ENCODE results near the gene RNASEH1.
"Not testable (repeated sequence)": the region's sequence is repeated elsewhere in the genome, so short reads cannot be mapped to it uniquely, and the experiment has no call there.

The RNASEH1 gene

DNA sequence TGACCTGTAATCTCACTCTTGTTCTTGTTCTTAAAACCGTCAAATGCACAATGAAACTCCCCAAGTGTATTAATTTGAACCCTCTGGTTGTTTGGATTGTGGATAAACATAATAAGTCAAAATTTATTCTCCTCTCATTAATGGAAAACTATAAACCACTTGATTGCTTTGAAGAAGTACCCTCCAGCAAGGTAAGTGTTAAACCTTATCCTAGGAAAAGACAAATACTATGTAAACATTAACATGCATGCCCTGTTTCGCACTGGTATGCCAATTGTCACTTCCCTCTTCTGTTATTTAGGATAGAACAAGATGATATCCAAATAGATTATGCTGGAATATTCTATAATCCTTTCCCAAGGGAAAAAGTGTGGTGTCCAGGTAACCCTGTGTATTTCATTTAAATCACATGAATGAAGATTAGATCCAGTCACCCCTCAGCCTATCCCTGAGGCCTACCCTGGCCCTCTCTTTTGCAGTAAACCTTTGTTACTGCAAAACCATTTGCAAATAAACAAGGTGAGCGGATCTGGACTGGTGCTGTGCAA lies 40.1 kb downstream of the RNASEH1 start:
- DNase-seq (ENCODE audit: insufficient read length, low spot score) (no peak), FAIRE-seq (no peak)
- TF ChIP-seq, protein P1, sequence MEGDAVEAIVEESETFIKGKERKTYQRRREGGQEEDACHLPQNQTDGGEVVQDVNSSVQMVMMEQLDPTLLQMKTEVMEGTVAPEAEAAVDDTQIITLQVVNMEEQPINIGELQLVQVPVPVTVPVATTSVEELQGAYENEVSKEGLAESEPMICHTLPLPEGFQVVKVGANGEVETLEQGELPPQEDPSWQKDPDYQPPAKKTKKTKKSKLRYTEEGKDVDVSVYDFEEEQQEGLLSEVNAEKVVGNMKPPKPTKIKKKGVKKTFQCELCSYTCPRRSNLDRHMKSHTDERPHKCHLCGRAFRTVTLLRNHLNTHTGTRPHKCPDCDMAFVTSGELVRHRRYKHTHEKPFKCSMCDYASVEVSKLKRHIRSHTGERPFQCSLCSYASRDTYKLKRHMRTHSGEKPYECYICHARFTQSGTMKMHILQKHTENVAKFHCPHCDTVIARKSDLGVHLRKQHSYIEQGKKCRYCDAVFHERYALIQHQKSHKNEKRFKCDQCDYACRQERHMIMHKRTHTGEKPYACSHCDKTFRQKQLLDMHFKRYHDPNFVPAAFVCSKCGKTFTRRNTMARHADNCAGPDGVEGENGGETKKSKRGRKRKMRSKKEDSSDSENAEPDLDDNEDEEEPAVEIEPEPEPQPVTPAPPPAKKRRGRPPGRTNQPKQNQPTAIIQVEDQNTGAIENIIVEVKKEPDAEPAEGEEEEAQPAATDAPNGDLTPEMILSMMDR (IDR thresholded peaks at IDR 0.05; ENCODE audit: insufficient read depth, missing control alignments): no peak

DNA sequence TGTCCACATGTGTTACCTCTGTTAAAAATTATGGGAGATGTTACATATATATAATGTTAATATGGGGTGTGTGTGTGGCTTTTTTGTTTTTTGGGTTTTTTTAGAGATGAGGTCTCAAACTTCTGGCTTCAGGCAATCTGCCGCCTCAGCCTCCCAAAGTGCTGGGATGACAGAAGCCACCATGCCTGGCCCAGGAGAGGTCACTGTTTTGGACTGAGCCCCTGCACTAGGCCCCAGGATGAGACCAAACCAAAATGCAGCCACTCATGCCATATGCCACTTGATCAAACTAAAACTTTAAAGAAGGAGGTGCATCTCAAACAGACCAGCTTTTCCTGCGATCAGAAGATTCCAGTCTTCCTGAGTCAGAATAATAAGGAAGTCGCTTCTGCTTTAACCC lies 41.3 kb downstream of the RNASEH1 start:
- FAIRE-seq: no peak
- no peak for DNase-seq (ENCODE audit: insufficient read length, low spot score)

DNA sequence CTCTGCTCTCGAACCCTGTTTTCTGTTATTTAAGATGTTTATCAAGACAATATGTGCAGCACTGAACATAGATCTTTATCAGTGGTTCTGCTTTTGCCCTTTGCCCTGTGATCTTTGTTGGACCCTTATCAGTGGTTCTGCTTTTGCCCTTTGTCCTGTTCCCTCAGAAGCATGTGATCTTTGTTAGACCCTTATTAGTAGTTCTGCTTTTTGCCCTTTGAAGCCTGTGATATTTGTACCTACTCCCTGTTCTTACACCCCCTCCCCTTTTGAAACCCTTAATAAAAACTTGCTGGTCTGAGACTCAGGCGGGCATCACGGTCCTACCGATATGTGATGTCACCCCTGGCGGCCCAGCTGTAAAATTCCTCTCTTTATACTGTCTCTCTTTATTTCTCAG lies 42.7 kb downstream of the RNASEH1 start:
- DNase-seq (ENCODE audit: insufficient read length, low spot score); FAIRE-seq: not testable (repeated sequence)

More for the DNA sequence above, 41.3 kb downstream of the RNASEH1 start:
- TF ChIP-seq, protein P1 (IDR thresholded peaks at IDR 0.05; ENCODE audit: insufficient read depth, missing control alignments): no peak

DNA sequence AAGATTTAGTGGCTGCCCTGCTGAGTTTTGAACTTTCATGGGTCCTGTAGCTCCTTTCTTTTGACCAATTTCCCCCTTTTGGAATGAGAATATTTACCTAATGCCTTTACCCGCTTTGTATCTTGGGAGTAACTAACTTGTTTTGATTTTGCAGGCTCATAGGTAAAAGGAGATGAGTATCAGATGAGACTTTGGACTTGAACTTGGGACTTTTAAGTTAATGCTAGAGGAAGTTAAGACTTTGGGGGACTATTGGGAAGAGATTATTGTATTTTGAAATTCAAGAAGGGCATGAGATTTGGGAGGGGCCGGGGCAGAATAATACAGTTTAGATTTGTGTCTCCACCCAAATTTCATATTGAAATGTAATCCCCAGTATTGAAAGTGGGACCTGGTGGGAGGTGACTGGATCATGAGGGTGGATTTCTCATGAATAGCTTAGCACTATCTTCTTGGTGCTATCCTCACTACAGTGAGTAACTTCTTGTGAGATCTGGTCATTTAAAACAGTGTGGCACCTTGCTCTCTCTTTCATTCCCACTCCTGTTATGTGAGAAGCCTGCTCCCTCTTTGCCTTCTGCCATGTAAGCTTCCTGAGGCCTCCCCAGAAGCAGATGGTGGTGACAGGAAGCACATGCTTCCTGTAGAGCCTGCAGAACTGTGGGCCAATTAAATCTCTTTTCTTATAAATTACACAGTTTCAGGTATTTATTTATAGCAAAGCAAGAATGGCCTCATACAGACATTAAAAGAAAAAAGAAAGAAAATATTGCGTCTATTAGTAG lies 44.9 kb downstream of the RNASEH1 start:
- TF ChIP-seq, protein P1 (IDR thresholded peaks at IDR 0.05; ENCODE audit: insufficient read depth, missing control alignments): no peak
- FAIRE-seq (no peak), DNase-seq (ENCODE audit: insufficient read length, low spot score) (no peak)

DNA sequence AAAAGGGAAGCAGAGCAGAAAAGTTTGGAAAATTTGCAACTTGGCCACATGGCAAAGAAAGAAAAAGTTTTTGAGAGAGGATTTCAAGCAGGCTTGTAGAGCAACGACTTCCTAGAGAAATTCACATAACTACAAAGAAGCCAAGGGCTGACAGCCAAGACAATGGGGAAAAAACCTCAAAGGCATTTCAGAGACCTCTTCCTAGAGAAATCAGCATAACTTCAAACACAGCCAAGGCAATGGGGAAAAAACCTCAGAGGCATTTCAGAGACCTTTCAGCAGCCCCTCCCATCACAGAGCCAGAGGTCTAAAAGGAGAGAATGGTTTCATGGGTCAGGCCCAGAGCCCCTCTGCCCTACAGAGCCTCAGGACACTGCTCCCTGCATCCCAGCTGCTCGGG lies 46.0 kb downstream of the RNASEH1 start:
- FAIRE-seq: no peak
- TF ChIP-seq, protein P1 (IDR thresholded peaks at IDR 0.05; ENCODE audit: insufficient read depth, missing control alignments): no peak
- no peak for DNase-seq (ENCODE audit: insufficient read length, low spot score)

DNA sequence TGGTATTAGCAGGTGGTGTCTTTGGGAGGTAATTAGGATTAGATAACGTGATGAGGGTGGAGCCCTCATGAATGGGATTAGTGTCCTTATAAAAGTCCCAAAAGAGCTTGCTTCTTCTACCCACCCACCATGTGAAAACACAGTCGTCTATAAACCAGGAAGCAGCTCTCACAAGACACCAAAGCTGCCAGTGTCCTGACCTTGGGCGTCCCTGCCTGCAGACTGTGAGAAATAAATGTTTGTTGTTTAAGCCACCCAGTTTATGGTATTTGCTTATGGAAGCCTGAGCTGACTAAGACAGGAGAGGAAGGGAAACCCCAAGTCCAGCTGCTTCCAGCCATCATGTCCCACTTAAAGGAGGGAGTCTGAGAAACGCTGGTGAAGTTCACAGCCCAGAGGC lies 52.4 kb downstream of the RNASEH1 start:
- DNase-seq (ENCODE audit: insufficient read length, low spot score) (no peak), FAIRE-seq (no peak)
- TF ChIP-seq, protein P1 (IDR thresholded peaks at IDR 0.05; ENCODE audit: insufficient read depth, missing control alignments): no peak

DNA sequence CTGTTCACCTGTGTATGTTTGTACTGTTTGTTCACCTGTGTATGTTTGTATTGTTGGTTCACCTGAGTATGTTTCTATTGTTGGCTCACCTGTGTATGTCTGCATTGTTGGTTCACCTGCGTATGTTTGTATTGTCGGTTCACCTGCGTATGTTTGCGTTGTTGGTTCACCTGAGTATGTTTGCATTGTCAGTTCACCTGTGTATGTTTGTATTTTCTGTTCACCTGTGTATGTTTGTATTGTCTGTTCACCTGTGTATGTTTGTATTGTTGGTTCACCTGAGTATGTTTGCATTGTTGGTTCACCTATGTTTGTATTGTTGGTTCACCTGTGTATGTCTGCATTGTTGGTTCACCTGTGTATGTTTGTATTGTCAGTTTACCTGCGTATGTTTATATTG lies 53.4 kb downstream of the RNASEH1 start:
- FAIRE-seq (peak; percentile 72), DNase-seq (ENCODE audit: insufficient read length, low spot score) (no peak)
- TF ChIP-seq, protein P1 (IDR thresholded peaks at IDR 0.05; ENCODE audit: insufficient read depth, missing control alignments): no peak
